Activated CD8-positive, alpha-beta memory T cell treated with anti-CD3 and anti-CD28 coated beads, Interleukin-2, amount 50 U/mL, for 1 hour (primary cell): Measurements from ENCODE around the gene SLC30A7.

Experiments used
- DNase-seq: peaks from one replicate; pipeline ENCODE4 v3.0.0-alpha.2; 2020; ENCODE audit errors: extremely low read depth

The SLC30A7 gene

GRCh38 chr1:101027194-101027772 lies 131.4 kb downstream of the SLC30A7 start:
- DNase-seq: no peak

GRCh38 chr1:101028466-101028865 lies 132.6 kb downstream of the SLC30A7 start:
- no peak for DNase-seq

- no peak for DNase-seq
These were observed 133.3 kb downstream of the SLC30A7 start for GRCh38 chr1:101029184-101029583.

GRCh38 chr1:101030881-101031280 lies 135.0 kb downstream of the SLC30A7 start:
- DNase-seq: no peak
